Bronchial epithelial cell (primary cell): ENCODE measurements around the gene CELF4. TPM values are rescaled to one million over a fixed set of nuclear protein-coding genes. Genes with fewer than 3 reads are reported as not detected.
A peak's percentile ranks its signal among the peaks of the same experiment; 100 is the strongest.

ENCODE experiments used
- DNase-seq: peaks from one replicate; pipeline ENCODE4 v3.0.0-alpha.2; 2010; ENCODE audit warnings: low read depth
- FAIRE-seq: peaks from 2 replicates; lab custom pipeline; 2011; peaks lifted over from hg19 to GRCh38; lab: Jason Lieb, UNC
- H3K27me3 ChIP-seq: 2 replicates; pipeline ENCODE4 v1.5.1; 2011; ENCODE audit warnings: low read length; ENCODE audit not compliant: control insufficient read depth, insufficient read depth
- H3K36me3 ChIP-seq: 2 replicates; pipeline ENCODE4 v1.5.1; 2011; ENCODE audit warnings: low read length; ENCODE audit not compliant: control insufficient read depth, insufficient read depth
- H3K4me3 ChIP-seq: 2 replicates; pipeline ENCODE4 v1.5.1; 2011; ENCODE audit warnings: mild to moderate bottlenecking, low read depth, low read length, control low read depth
- total RNA-seq: library from RNA; depleted of rRNA; stranded (reverse); fragments of >200 nt; gene quantifications from 2 replicates; pipeline ENCODE4 v1.2.1, GENCODE V29; 2014
- TF ChIP-seq, protein P1 (sequence below): IDR thresholded peaks from 2 replicates; pipeline ENCODE4 v1.5.1; 2011; ENCODE audit warnings: mild to moderate bottlenecking, moderate library complexity, low read length, control low read depth, inconsistent platforms; ENCODE audit not compliant: insufficient read depth, severe bottlenecking

The CELF4 gene
- total RNA-seq, 1 donor from 2014 or later = not detected

DNA sequence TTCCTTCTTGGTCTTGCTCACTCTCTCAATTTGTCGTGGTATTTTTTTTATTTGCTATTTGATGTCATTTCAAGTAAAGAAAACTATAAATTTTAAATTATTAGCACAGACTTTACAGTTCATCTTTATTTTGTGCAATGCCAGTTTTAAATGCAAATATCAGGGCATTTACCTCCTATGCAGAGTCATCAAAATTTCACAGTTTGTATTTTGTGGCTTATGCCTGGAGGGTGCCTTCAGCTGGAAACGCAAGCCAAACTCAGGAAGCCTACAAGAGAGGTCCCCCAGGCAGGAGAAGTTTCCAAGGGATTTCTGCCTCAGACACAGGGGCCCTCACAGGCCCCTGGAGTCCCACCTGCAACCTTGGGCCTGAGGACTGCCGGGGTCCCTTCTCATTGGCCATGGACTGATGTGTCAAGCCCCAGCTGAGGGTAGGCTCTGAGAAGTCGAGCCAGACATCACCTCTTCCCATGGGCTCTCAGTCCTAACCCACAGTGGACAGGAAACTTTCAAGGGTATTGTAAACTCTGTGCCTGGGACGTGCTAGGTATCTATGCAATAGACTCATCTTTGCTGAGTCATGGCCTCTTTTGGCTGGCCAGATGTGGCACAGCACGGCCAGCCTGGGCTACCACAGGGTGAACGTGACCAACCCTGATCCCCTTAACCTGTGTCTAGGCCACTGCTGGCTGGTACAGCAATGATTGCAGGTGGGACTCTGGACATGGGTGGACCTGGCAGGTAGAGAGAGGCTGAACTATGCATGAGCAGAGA lies 236.5 kb downstream of the CELF4 start:
- Histone ChIP-seq H3K27me3 (no peaks in the 10 kb centered on the region), H3K36me3 (no peaks in the 10 kb centered on the region), H3K4me3 (no peak overlapping the region)
- no peak for FAIRE-seq
- no peak for DNase-seq
- TF ChIP-seq, protein P1, sequence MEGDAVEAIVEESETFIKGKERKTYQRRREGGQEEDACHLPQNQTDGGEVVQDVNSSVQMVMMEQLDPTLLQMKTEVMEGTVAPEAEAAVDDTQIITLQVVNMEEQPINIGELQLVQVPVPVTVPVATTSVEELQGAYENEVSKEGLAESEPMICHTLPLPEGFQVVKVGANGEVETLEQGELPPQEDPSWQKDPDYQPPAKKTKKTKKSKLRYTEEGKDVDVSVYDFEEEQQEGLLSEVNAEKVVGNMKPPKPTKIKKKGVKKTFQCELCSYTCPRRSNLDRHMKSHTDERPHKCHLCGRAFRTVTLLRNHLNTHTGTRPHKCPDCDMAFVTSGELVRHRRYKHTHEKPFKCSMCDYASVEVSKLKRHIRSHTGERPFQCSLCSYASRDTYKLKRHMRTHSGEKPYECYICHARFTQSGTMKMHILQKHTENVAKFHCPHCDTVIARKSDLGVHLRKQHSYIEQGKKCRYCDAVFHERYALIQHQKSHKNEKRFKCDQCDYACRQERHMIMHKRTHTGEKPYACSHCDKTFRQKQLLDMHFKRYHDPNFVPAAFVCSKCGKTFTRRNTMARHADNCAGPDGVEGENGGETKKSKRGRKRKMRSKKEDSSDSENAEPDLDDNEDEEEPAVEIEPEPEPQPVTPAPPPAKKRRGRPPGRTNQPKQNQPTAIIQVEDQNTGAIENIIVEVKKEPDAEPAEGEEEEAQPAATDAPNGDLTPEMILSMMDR = no peak

DNA sequence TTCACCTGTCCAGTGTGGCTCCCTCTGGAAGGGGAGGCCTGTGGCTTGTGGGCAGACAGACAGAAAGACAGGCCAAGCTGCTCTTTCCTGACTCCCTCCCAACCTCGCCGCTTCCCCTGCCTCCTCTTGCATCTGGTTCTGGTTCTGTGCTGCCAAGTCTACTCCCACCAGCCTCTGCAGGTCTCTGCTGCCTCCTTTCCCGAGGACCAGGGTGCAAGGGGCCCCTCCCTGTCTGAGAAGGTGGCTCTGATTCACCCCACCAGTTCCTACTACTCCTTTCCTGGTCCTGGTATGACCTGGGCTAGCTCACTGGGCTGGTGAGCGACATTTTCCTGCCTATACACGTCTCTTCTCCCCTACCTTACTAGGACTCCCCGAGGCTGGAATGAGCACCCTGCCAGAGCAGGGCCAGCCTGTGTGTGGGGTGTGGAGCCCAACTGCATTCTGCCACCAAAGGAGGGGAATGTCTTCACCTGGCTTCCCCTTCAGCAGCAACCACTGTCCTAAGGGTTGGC lies 238.5 kb downstream of the CELF4 start:
- no peaks in the 10 kb centered on the region for H3K36me3 ChIP-seq
- no peak overlapping the region for H3K4me3 ChIP-seq
- TF ChIP-seq, protein P1 = no peak
- H3K27me3 ChIP-seq = no peaks in the 10 kb centered on the region
- FAIRE-seq = no peak
- peak; percentile 80 for DNase-seq

DNA sequence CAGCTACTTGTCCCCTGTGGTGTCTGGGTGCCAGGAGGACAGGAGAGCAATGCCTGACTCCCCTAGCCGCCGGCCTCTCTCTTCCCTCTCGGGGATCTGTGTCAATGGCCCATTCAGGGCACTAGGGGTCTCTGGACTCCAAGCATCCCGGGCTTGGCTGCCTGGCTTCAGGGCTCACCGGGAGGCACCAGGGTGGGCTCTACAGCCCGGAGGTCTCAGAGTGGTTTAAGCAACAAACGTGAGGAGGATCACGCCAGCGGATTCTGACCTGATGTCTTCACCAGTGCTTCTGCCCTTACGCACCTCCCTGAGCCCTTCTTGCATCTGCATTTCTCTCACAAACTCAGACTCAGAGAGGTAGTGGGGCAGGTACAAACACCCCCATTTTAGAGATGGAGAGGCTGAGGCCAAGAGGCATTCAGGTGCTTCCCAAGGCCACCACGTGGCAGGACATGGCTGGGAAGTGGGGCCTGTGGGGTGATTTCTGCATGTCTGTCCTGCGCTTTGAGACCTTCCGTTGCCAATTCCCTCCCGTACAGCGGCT lies 243.0 kb downstream of the CELF4 start:
- H3K27me3 ChIP-seq = peaks cover 2% of the 10 kb centered on the region
- FAIRE-seq = no peak
- TF ChIP-seq, protein P1 = peak; percentile 90

DNA sequence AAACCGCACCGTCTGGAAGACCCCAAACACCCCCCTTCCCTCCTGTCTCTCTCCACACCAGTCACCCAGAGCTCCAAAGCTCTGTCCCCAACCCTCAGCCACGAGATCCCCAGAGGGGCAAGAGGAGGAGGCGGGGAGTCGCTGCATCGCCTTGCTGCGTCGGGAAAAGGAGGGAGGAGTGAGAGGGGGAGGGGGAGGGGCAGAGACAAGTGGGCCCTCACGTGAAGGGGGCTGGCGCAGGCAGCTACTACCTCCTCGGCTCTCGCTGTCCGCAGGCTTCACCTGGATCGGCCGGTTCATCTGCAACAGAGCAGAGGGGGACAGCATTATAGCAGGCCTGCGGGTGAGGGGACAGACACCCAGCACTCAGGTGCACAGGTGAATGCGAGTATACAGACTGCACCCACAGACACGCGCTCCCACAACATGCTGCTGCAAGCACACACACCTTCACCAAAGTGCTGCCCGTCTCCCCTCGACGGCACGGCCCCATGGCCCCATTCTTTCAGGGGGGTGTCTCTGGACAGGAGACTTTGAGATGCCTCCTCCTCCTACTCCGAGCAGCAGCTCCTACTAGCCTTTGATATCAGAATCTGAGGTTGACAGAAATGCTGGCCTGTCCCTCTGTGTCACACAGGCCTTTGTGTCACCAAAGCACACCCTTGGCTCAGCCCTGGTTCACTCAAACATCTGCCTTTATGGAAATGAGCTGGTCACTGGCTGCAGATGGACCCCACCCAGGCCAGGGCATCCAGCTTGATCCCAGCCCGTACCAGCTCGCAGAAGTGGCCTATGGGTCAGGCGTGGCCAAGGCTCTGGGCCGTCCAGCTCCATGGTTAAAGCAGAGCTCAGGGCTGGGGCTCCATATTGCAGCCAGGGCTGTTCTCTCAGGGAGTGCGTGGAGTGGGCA lies 243.8 kb downstream of the CELF4 start:
- no peaks in the 10 kb centered on the region for H3K36me3 ChIP-seq
- no peak overlapping the region for H3K4me3 ChIP-seq
- peaks cover 2% of the 10 kb centered on the region for H3K27me3 ChIP-seq
- TF ChIP-seq, protein P1 = no peak
- DNase-seq (no peak), FAIRE-seq (no peak)

More for the DNA sequence above, 243.0 kb downstream of the CELF4 start:
- H3K36me3 ChIP-seq = no peaks in the 10 kb centered on the region
- peak; percentile 17 for DNase-seq
- no peak overlapping the region for H3K4me3 ChIP-seq

DNA sequence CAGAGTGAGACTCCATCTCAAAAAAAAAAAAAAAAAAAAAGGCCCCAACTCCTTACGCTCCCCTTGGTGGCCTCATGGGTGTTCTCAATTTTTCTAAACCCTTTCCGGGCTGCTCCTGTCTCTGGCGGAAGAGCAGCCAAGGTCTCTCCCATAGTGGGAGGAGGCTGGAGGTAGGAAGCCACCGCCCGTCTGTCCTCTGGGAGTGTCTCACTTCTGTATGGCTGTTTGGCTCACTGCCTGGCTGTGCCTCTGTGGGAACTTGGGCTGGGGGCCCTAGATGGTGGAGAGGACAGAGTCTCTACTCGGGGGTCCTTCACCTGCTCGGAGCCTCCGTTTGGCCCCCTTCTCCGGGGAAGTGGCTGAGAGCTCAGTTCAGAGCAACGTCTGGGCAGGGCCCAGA lies 245.3 kb downstream of the CELF4 start:
- Histone ChIP-seq H3K36me3 (no peaks in the 10 kb centered on the region), H3K27me3 (peaks cover 2% of the 10 kb centered on the region), H3K4me3 (no peak overlapping the region)
- no peak for DNase-seq
- TF ChIP-seq, protein P1 = no peak
- no peak for FAIRE-seq
